GM23338 (cell line): ENCODE data around the gene CRYAB. TPM values are rescaled to one million over a fixed set of nuclear protein-coding genes. Genes with fewer than 3 reads are reported as not detected.

Experiments used
- ATAC-seq: fragments of 200-7000 bp; cut with Tn5 transposase; 3 replicates; pipeline ENCODE4 v1.9.1; 2020
- DNase-seq: peaks from one replicate; pipeline ENCODE4 v3.0.0-alpha.2; 2015; ENCODE audit warnings: low spot score
- H2AFZ ChIP-seq: fragments of 200-600 bp; sonication (generic); 2 replicates; pipeline ENCODE4 v1.8.0; 2016; ENCODE audit warnings: antibody characterized with exemption, mild to moderate bottlenecking, moderate library complexity
- H3F3A ChIP-seq: fragments of 200-600 bp; sonication (generic); replicated peaks from 2 replicates; pipeline ENCODE4 v1.8.0; 2017; ENCODE audit warnings: antibody characterized with exemption, mixed run types, low read depth
- H3K27ac ChIP-seq: fragments of 200-600 bp; sonication (generic); 2 replicates; pipeline ENCODE4 v1.6.1; 2016; ENCODE audit warnings: low read depth
- H3K27me3 ChIP-seq: fragments of 200-600 bp; sonication (generic); 2 replicates; pipeline ENCODE4 v1.8.0; 2016; ENCODE audit warnings: mild to moderate bottlenecking, mixed run types, moderate library complexity; ENCODE audit not compliant: insufficient read depth
- H3K36me3 ChIP-seq: fragments of 200-600 bp; sonication (generic); 2 replicates; pipeline ENCODE4 v1.8.0; 2016; ENCODE audit warnings: mild to moderate bottlenecking; ENCODE audit not compliant: insufficient read depth
- H3K4me1 ChIP-seq: fragments of 200-600 bp; sonication (generic); 2 replicates; pipeline ENCODE4 v1.8.0; 2016; ENCODE audit warnings: mild to moderate bottlenecking, moderate library complexity; ENCODE audit not compliant: insufficient read depth
- H3K4me2 ChIP-seq: fragments of 200-600 bp; sonication (generic); 2 replicates; pipeline ENCODE4 v1.7.1; 2017; ENCODE audit warnings: mixed run types
- H3K4me3 ChIP-seq: fragments of 200-600 bp; sonication (generic); 2 replicates; pipeline ENCODE4 v1.6.1; 2016; ENCODE audit warnings: mixed run types
- H3K79me2 ChIP-seq: fragments of 200-600 bp; sonication (generic); replicated peaks from 2 replicates; pipeline ENCODE4 v1.8.0; 2017; ENCODE audit warnings: mild to moderate bottlenecking; ENCODE audit not compliant: insufficient read depth
- H3K9me2 ChIP-seq: fragments of 200-600 bp; sonication (generic); 2 replicates; pipeline ENCODE4 v1.8.0; 2017; ENCODE audit not compliant: insufficient read depth
- H4K20me1 ChIP-seq: fragments of 200-600 bp; sonication (generic); replicated peaks from 2 replicates; pipeline ENCODE4 v1.8.0; 2017; ENCODE audit warnings: mild to moderate bottlenecking; ENCODE audit not compliant: insufficient read depth
- H3K27ac Mint-ChIP-seq: 2 replicates; pipeline ENCODE4 v1.8.0; 2020; ENCODE audit warnings: inconsistent platforms, mild to moderate bottlenecking, moderate library complexity, mixed read lengths
- H3K27me3 Mint-ChIP-seq: 3 replicates; pipeline ENCODE4 v1.8.0; 2022; ENCODE audit warnings: low read depth, mild to moderate bottlenecking, moderate library complexity, mixed read lengths, inconsistent platforms; ENCODE audit not compliant: insufficient read depth, poor library complexity
- H3K36me3 Mint-ChIP-seq: 3 replicates; pipeline ENCODE4 v1.8.0; 2021; ENCODE audit warnings: low read depth, mild to moderate bottlenecking, inconsistent platforms, moderate library complexity, mixed read lengths
- H3K4me1 Mint-ChIP-seq: 3 replicates; pipeline ENCODE4 v1.8.0; 2020; ENCODE audit warnings: mild to moderate bottlenecking, inconsistent platforms, mixed read lengths
- H3K4me3 Mint-ChIP-seq: 3 replicates; pipeline ENCODE4 v1.8.0; 2021; ENCODE audit warnings: moderate library complexity, mild to moderate bottlenecking, inconsistent platforms, mixed read lengths
- H3K9me3 Mint-ChIP-seq: 3 replicates; pipeline ENCODE4 v1.8.0; 2020; ENCODE audit warnings: moderate library complexity, mild to moderate bottlenecking, inconsistent platforms, mixed read lengths
- CREB1 ChIP-seq: fragments of 250-450 bp; sonication (Bioruptor Pico); IDR thresholded peaks from 2 replicates; pipeline ENCODE4 v1.5.0; 2020; ENCODE audit warnings: low read depth, mild to moderate bottlenecking, moderate library complexity
- ETS1 ChIP-seq: IDR thresholded peaks from 2 replicates; pipeline ENCODE4 v1.6.1; 2016; ENCODE audit warnings: antibody characterized with exemption
- EZH2 ChIP-seq: fragments of 200-600 bp; sonication (generic); IDR thresholded peaks from one replicate; pipeline ENCODE4 v1.8.0; 2017; ENCODE audit warnings: antibody characterized with exemption, mild to moderate bottlenecking, low read depth; ENCODE audit not compliant: unreplicated experiment
- EZH2phosphoT487 ChIP-seq: fragments of 200-600 bp; sonication (generic); IDR thresholded peaks from one replicate; pipeline ENCODE4 v1.8.1; 2018; ENCODE audit warnings: antibody characterized with exemption; ENCODE audit not compliant: unreplicated experiment
- JUNB ChIP-seq: IDR thresholded peaks from one replicate; pipeline ENCODE4 v1.6.1; 2016; ENCODE audit warnings: antibody characterized with exemption; ENCODE audit not compliant: unreplicated experiment
- NANOG ChIP-seq: IDR thresholded peaks from 2 replicates; pipeline ENCODE4 v1.6.1; 2016; ENCODE audit warnings: antibody characterized with exemption, borderline replicate concordance
- POLR2AphosphoS5 ChIP-seq: IDR thresholded peaks from 2 replicates; pipeline ENCODE4 v1.6.1; 2016; ENCODE audit warnings: antibody characterized with exemption, low read depth
- REST ChIP-seq: IDR thresholded peaks from one replicate; pipeline ENCODE4 v1.6.1; 2018; ENCODE audit warnings: antibody characterized with exemption; ENCODE audit not compliant: unreplicated experiment
- STAT1 ChIP-seq: IDR thresholded peaks from one replicate; pipeline ENCODE4 v1.6.1; 2016; ENCODE audit warnings: antibody characterized with exemption; ENCODE audit not compliant: unreplicated experiment
- ZNF114 ChIP-seq: fragments of 250-450 bp; sonication (Bioruptor Pico); IDR thresholded peaks from 2 replicates; pipeline ENCODE4 v1.5.0; 2020; ENCODE audit warnings: mild to moderate bottlenecking, moderate library complexity
- ZNF331 ChIP-seq: fragments of 250-450 bp; sonication (Bioruptor Pico); IDR thresholded peaks from 2 replicates; pipeline ENCODE4 v1.5.0; 2020; ENCODE audit warnings: low read depth, mild to moderate bottlenecking, moderate library complexity
- polyA plus RNA-seq: library from polyadenylated mRNA; unstranded; fragments of >200 nt; fragmentation: Nextera tagmentation; extraction: Ambion mirVana; gene quantifications from 2 replicates; pipeline ENCODE4 v1.2.1, GENCODE V29; 2016
- total RNA-seq: library from RNA; depleted of rRNA; stranded (reverse); fragments of >200 nt; shearing (Covaris generic); gene quantifications from 2 replicates; pipeline ENCODE4 v1.2.3, GENCODE V29; 2014

Gene CRYAB
- total and polyA plus RNA-seq, 2 experiments from 2014 or later: 6.1 to 9.6 TPM

DNA sequence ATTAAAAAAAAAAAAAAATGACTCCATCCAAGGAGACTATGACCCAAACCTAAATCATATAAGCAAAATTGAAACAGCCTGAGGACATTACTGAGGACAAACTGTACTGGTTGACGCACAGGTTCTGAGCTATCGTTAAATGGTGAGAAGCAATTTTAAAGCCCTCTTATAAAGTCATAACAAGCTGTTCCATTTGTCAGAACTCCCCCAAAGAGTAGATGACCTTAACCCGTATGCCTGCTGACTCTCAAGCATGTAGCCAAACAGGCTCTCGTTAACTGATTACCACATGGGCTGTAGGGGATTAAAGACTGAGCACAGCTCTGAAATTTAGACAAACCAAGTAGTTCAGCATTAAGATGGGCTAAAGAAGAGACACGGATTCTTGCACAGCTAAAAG lies 2.2 kb downstream of the CRYAB start:
- Histone ChIP-seq H3F3A (no peaks in the 10 kb centered on the region), H3K36me3 (no peaks in the 10 kb centered on the region), H4K20me1 (no peaks in the 10 kb centered on the region), H3K4me3 (no peak overlapping the region), H2AFZ (no peak overlapping the region), H3K4me1 (peaks cover 21% of the 10 kb centered on the region), H3K79me2 (no peaks in the 10 kb centered on the region), H3K4me2 (no peak overlapping the region), H3K27ac (no peak overlapping the region), H3K27me3 (no peaks in the 10 kb centered on the region), H3K9me2 (no peaks in the 10 kb centered on the region)
- DNase-seq (no peak), ATAC-seq (no peak)
- Mint-ChIP-seq H3K36me3 (no peaks in the 10 kb centered on the region), H3K4me1 (peaks cover 29% of the 10 kb centered on the region), H3K9me3 (no peaks in the 10 kb centered on the region; the same call in 1 of the 3 replicates), H3K4me3 (no peak overlapping the region), H3K27me3 (peaks cover 8% of the 10 kb centered on the region), H3K27ac (no peak overlapping the region)
- TF ChIP-seq STAT1 (no peak), POLR2AphosphoS5 (no peak), REST (no peak), ZNF114 (CRISPR knock-in tag) (no peak), EZH2 (no peak), ETS1 (no peak), JUNB (no peak)

- H3K27ac Mint-ChIP-seq: no peak overlapping the region
- H3K36me3 Mint-ChIP-seq: no peaks in the 10 kb centered on the region
These were observed 2.8 kb downstream of the CRYAB start for GRCh38 chr11:111908639-111909305.

More at GRCh38 chr11:111908639-111909305, 2.8 kb downstream of the CRYAB start:
- Histone ChIP-seq H2AFZ (no peak overlapping the region), H4K20me1 (no peaks in the 10 kb centered on the region), H3K79me2 (no peaks in the 10 kb centered on the region), H3K27ac (no peak overlapping the region), H3K4me1 (peaks cover 21% of the 10 kb centered on the region), H3K36me3 (no peaks in the 10 kb centered on the region), H3K4me2 (no peak overlapping the region), H3K27me3 (no peaks in the 10 kb centered on the region), H3K9me2 (no peaks in the 10 kb centered on the region), H3K4me3 (no peak overlapping the region), H3F3A (no peaks in the 10 kb centered on the region)
- Mint-ChIP-seq H3K9me3 (no peaks in the 10 kb centered on the region; the same call in 1 of the 3 replicates), H3K4me1 (peaks cover 29% of the 10 kb centered on the region), H3K27me3 (peaks cover 8% of the 10 kb centered on the region), H3K4me3 (no peak overlapping the region)
- TF ChIP-seq EZH2 (no peak), EZH2phosphoT487 (no peak), ZNF331 (CRISPR knock-in tag) (no peak), STAT1 (no peak), ETS1 (no peak), JUNB (no peak), CREB1 (CRISPR knock-in tag) (no peak), NANOG (no peak), REST (no peak)
- no peak for ATAC-seq
- DNase-seq: no peak
